HG02623 (cell line): ENCODE data around the gene PXYLP1.

Experiments
- ATAC-seq: cut with Tn5 transposase; IDR thresholded peaks from one replicate; pipeline ENCODE4 v1.9.1; 2021; ENCODE audit warnings: moderate library complexity; ENCODE audit not compliant: unreplicated experiment

The PXYLP1 gene

DNA sequence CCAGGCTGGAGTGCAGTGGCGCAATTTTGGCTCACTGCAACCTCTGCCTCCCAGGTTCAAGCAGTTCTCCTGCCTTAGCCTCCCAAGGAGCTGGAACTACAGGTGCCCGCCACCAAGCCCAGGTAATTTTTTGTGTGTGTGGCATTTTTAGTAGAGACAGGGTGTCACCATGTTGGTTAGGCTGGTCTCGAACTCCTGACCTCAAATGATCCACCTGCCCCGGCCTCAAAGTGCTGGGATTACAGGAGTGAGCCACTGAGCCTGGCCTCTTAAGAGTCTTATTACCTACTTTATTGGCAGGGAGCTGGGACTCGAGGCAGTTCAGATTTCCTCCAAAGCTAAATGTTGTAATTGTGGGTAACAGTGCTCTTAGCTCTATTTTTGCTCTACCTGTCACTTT, 16.4 kb downstream of the PXYLP1 start:
- ATAC-seq, result no peak

DNA sequence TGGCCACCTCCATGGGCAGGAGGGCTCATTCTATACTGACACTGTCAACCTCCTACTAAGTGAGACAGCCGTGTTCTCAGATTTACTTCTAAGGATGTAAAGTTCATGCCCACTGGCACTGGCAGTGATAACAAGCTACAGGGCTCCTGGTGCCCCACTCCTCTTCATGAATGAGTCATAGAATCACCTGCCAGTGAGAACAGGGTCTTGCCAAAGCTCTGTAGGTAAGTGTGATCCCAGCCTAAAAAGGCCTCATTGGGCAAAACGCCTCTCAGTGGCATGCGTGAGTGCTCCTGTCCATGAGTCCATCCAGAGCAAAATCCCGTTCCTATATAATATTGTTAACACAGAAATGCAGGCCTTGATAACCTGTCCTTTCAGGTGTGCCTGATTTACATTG, 17.4 kb downstream of the PXYLP1 start:
- no peak for ATAC-seq

DNA sequence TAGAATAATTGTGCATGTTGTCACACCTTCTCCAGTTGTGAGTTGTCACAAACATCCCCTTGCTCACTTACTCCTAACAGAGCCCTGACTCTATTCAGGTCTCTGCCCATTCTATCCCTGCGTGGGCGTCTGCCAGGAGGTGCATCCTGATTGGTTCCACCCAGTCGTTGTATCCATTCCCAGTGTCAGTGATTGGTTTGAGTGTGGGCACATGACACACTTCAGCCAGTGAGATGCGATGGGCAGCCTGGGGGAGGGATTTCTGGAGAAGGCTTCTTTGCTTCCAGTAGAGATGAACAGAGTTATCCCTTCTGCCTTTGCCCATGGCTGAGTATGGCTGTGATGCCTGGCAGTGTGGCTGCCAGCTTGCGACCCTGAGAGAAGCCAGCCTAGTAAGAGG, 18.7 kb downstream of the PXYLP1 start:
- ATAC-seq, result no peak

DNA sequence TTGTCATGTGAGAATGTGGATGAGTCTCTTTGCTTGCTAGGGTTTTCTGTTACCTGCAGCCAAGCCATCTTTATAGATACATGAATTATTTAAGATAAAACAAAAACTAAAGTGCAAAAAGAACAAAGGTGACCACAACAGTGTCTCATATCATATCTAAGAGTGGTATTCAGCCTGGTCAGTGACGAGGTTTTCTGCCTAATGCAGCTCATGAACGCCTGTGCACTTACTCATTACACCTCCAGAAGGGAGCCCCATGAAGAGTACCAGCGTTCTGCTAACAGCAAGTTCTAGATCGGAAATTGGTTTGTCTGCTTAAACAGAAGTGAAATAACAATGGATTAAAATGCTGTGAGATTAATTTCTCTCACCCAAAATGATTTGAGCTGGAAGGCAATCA, 19.2 kb downstream of the PXYLP1 start:
- ATAC-seq, result no peak

DNA sequence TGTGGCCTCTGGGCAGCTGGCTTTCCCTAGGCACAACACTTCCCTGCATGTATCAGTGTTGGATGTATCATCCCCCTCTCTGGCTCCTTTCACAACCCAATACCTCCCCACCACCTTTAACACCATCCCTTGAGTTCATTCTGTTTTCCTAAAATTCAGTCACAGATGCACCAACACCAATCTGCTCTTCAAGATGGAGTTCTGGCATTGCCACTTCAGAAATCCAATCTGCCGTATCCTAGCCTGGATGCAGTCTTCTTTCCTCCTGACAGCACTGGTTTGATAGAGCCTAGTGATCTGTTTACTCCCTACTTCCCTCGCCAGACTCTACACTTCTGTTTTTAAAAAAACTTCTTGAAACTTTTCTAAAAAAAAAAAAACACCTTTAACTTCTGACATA, 21.7 kb downstream of the PXYLP1 start:
- ATAC-seq, result no peak

DNA sequence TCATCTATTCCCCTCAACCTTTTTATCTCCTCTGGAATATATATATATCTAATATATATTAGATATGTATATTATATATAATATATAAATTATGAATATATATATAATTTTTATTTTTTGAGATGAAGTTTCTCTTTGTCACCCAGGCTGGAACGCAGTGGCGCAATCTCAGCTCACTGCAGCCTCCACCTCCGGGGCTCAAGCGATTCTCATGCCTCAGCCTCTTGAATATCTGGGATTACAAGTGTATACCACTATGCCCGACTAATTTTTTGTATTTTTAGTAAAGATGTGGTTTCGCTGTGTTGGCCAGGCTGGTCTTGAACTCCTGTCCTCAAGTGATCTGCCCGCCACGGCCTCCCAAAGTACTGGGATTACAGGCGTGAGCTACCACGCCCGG, 22.2 kb downstream of the PXYLP1 start:
- no peak for ATAC-seq

DNA sequence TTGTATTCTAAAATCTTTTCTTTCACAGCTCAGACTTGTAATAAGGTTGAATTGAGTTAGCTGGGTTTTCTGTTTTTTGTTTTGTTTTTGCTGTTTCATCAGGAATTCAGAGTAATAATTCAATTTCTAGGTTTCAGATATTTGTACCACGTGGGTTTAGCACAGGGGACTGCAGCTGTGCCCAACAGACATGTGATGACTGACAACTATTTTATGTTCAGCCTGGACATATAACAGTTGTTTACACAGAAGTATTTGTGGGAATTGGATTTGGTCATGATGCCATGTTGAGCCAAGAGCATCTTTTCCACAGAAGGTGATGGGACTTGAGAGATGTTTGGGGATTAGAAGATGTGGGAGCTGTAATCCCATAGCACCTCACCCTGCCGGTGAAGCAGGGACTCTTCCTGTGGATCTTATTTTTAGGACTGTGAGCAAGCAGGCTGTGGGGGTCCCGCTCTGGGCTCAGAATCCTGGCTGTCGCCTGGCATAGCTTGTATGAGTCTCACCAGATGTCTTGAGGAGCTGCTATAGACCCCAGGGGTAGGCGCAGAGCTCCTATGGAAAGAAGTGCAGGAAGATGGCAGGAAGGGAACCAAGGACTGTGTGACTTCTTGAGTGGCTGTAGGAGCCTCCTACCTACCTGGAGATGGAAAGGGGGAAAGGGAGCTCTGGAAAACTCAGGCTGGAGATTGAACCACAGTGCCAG, 23.7 kb downstream of the PXYLP1 start:
- no peak for ATAC-seq

DNA sequence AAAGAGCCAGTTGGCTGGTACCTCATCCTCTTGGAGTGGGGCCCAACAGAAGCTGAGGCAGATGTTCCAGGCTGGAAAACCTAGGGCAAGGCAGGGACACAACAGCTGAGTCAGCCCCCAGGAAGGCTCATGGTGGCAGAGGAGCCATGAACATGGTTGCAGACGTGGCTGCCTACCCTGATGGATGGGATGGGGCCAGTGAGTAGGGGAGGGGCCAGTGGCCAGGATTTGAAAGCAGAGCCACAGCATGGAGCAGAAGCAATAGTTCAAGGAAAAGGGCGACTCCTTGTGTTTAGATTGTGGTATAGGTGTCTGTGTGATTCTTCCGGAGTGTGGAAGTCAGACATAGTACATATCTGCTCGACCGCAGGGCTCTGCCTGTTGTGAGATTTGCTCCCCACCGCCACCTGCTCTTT, 24.2 kb downstream of the PXYLP1 start:
- no peak for ATAC-seq

DNA sequence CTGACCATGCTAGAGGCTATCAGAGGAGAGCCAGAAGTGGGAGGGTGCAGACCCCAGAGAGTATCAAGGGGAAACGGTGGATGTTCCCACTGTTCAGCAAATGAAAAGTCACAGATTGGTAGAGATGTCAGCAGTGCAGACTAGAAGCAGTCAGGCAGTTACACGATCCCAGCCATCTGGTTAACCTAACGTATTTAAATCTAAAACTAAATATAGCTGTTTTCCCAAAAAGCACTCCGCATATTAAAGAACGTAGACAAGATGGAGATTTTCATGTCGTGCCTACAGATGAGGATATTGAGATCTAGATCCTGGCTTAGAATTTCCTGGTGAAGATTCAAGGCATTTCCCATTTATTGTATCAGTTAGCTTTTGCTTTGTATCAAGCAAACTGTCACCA, 25.2 kb downstream of the PXYLP1 start:
- no peak for ATAC-seq

DNA sequence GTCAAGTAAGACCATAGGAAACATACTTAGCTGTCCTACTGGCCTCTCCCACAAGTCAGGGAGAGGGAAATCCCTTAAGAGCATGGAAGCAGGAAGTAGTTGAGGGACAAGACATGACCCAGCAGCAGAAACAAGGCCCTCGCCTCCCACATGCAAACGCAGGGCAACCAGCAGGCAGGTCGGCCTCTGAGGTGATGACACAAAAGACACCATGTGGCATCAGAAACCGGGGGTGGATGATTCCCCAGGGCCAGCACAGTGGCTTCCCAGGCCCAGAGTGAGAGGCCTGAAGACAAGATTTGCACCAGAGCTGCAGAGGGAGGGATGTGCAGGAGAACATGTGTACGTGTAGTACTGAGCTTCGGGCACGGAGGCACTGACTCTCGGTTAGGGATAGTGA, 26.3 kb downstream of the PXYLP1 start:
- no peak for ATAC-seq

DNA sequence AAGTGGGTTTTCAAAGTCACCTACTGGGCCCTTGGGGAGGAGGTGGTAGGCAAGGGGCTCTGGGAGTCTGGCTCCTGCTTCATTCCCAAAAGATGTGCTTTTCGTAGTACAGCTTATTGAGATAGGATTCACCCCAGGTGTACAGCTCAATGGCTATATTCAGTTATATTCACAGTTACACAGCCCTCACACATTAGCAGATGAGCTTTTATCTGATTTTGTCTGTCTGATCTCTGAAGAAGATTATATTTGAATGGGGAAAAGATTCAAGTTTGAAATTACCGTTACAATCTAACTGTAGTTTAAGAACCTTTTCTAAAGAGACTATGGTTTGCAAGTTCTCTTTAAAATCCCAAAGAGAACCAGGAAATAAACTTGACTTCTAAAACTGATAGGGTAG, 27.3 kb downstream of the PXYLP1 start:
- ATAC-seq, result no peak

DNA sequence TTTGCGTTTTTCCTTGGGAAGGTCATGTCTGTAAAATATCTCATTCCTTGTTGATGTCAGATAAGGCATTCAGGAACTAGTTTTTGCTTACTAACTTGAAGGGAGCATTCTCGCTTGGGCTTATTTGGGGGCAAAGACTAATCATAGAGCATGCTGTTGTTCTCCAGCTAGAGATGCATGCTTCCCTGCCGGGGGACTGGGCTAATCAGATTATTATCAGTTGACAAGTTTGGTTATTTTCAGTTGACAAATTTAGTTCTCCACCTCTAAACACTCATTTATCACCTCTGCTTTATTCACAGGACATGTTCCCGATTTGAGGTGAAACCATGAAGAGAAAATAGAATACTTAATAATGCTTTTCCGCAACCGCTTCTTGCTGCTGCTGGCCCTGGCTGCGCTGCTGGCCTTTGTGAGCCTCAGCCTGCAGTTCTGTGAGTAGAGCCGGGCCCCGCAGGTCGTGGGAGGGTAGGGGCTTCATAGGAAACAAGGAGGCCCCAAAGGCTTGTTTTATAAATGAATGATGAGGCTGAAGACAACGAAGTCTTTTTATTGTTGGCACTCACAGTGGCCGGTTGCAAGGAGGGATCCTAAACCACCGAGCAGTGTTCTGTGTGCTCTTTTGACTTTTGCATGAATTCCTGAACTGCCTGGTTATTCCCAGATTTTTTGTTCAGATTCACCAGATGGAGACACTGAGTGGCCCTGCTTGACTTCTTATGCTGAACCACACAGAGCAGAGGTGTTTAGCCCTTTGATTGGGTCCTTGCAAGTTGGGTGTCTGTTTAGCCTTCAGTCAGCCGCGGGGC, 28.4 kb downstream of the PXYLP1 start:
- no peak for ATAC-seq

DNA sequence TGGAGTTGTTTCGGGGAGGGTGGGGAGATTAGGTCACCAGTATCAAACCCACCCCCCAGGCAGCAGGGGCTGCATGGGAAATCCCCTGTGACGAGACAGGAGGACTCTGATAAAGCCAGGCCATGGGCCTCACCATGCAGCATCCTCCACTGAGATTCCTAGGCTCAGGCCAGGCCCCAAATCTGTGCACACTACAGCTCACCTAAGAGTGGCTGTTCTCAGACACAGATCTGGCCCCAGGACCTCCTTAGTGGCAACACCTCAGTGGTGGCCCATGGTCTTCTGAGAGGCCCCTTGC, 29.0 kb downstream of the PXYLP1 start:
- ATAC-seq, result no peak

DNA sequence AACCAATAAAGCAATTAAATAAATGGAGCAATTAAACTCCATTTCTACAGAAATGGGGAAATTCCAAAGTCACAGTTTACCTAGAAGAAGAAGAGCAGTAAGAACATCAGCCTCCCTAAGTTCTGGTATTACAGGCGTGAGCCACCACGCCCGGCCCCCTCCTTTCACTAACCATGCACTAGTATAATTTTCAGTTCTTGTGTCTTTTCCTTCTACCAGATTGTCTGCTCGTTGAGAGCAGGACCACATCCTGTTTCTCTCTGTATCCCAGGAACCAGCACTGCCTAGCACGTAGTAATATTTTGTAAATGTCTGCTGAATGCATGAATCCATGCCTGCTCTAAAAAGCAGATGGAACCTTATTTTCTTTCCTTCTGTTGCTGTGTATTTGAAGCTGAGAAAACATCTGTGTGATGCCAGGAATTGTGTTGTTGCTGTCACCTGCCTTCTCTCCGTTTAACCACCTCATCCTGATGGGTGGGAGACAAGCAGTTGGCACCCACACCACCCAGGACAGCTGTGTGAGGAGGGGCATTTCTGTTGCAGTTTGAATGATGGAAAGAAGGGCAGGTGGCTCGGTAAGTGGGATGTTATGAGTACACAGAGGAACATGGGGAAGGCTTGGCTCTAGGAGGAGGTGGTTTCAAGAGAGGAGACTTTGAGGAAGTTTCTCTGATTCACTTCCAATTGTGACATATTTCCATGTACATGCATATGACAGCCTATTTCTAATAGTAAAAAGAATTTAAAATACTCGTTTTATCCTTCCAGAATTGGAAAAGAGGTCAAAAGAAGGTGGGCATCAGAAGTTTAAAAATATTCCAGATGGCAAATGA, 30.1 kb downstream of the PXYLP1 start:
- no peak for ATAC-seq

DNA sequence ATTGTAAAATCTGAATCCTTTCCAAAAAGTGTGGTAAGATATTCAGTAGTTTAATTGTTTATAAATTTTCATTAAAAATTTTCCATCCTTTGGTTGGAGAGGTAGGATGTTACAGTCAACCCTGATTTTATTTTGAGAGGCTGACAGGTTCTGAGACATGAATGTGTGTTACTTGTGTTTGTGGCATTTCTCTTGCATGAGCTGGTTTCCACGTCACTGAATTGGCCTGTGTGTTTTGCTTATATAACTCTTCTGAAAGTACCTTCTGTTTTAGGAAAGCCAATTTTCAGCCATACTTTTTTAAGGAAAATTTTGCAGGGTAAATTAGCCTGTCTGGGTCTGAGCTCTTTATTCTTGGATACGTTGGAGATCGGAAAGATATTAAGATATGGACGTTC, 30.7 kb downstream of the PXYLP1 start:
- no peak for ATAC-seq

DNA sequence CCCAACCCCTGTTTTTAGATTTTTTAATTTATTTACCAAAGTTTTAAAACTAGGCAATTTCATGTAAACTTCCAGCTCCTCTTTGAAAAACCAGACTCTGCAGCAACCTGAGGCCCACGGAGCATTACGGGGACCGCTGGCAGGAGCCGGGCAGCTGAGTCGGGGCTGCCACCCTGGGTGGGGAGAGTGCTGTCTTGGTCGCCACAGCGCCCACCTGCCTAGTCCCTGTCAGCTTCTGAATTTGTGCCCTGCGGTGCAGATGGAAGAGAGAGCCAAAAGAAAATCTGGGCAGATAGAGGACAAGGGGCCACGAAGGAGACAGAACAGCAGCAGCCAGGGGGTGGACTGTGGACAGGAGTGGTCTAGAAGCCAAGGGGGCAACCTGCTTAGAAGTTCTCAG, 34.6 kb downstream of the PXYLP1 start:
- no peak for ATAC-seq

DNA sequence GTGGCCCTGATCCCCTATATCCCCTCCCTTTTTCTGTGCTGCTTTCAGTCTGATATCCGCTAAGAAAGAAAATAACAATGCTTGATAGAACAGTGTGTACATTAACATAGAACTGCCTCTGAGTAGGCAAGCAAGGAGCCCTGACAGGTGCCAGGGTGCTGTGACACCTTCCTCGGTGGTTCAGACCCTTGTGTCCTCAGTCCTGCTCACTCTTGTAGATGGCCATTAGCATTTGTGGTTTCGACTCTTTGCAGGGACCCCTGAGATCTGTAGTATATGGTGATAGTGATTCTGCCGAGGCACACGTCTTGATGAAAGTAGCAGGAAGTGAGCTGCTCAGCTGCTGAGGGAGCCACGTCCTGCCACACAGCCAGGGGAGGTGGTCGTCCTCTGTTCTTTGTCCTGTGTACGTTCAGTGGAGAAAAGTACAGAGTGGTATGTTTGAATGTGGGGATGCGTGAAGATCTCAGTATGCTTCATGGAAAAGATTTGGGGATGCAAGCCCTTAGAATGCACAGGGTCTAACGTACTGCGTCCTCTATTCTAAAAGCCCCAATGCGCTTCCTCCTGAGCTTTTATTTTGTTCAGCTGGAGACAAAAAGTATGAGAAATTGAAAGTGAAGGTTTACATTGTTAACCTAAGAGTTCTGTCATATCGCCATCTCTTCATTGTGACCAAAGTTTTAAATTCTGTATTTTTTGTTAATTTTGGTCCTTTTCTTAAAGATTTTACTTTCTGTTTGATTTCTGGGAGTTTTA, 35.4 kb downstream of the PXYLP1 start:
- ATAC-seq, result no peak

DNA sequence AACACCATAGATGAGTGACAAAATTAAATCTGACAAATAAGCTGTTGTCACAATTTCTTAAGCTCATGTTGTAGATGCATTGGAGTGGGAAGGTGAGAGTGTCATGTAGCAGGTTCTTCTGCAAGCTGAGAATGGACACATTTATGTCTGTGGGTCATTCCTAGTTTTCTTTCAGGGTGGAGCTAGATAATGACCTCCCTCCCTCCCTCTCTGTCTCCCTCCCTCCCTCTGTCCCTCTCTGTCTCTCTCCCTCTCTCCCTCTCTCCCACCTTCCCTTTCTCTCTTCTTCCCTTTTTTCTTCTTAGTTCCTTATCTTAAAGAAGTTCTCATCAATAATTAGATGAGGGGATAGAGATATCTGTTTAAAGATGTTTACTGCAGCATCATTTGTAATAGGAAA, 36.0 kb downstream of the PXYLP1 start:
- ATAC-seq, result no peak

DNA sequence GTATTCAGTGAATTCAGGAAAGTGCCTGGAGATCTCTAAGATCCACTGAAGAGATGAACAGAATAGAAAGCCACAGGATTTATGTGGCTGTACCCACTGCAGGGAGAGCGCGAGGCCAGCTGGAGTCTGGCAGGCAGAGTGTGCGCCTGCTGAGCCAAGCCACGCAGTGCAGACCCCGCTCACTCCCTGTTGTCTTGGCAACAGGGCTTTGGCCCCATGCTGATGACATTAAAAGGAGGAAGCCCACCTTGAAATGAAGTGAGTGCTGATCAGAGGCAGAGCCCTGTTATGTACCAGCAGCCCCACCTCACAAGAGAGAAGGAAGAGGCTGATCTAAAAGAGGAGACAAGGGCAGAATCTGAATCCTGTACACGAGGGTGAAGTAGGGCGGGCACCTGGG, 36.7 kb downstream of the PXYLP1 start:
- ATAC-seq, result no peak

DNA sequence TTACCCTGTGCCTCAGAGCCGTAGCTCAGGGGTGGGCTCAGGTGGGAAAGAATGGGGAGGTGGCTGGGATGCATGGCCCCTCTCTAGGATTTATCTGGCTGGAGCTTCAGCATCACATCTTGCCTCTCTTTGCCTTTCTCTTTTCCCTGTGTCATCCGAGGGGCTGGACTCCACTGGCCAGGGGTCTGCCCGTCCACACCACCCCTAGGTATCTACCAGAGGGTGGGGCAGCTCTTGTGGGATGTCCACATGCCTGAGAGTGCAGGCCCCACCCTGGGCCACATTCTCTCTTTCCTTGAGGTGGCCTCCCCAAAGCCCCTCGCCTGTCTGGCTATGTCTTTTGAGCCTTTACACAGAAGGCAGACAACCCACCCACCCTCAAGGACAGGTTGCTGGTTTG, 37.2 kb downstream of the PXYLP1 start:
- no peak for ATAC-seq

DNA sequence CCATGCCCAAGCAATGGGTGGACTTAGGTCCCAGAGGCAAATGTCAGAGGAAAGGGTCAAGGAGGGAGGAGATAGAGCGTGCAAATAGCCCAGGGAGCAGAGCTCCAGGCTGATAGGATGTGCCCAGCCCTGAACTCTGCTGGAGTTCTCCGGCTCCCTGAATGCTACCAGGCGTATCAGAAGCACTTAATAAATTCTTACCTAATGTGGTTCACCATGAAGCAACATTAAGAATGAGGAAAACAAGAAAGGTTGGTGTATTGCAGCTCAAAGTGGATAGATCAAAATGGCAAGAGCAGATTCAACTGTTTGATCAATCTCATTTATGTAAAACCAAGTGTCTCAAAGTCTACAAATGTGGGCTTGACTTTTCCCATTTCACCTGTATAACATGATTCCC, 38.3 kb downstream of the PXYLP1 start:
- no peak for ATAC-seq
